Measurements from ENCODE around the gene SLC19A1.
"Not testable (repeated sequence)": the region's sequence is repeated elsewhere in the genome, so short reads cannot be mapped to it uniquely, and the experiment has no call there.

SLC19A1 gene

DNA sequence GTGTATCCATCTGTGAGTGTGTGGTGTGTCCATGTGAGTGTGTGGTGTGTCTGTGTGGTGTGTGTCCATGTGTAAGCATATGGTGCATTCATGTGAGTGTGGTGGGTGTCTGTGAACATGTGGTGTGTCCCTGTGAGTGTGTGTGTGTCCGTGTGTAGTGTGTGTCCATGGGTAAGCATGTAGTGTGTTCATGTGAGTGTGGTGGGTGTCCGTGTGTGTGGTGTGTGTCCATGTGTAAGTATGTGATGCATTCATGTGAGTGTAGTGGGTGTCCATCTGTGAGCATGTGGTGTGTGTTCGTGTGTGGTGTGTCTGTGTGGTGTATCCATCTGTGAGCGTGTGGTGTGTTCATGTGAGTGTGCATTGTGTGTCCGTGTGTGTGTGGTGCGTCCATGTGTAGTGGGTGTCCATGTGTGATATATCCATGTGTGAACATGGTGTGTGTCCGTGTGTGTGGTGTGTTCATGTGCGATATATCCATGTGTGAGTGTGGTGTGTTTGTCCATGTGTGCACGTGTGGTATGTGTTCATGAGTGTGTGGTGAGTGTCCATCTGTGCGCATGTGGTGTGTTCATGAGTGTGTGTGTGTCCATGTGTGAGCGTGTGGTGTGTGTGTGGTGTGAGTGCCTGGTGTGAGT, 12.3 kb downstream of the SLC19A1 start:
- POLR2A ChIA-PET = no interaction called here
- no peak for DNase-seq (ENCODE audit: extremely low spot score)
- TF ChIP-seq, protein P1, sequence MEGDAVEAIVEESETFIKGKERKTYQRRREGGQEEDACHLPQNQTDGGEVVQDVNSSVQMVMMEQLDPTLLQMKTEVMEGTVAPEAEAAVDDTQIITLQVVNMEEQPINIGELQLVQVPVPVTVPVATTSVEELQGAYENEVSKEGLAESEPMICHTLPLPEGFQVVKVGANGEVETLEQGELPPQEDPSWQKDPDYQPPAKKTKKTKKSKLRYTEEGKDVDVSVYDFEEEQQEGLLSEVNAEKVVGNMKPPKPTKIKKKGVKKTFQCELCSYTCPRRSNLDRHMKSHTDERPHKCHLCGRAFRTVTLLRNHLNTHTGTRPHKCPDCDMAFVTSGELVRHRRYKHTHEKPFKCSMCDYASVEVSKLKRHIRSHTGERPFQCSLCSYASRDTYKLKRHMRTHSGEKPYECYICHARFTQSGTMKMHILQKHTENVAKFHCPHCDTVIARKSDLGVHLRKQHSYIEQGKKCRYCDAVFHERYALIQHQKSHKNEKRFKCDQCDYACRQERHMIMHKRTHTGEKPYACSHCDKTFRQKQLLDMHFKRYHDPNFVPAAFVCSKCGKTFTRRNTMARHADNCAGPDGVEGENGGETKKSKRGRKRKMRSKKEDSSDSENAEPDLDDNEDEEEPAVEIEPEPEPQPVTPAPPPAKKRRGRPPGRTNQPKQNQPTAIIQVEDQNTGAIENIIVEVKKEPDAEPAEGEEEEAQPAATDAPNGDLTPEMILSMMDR (IDR thresholded peaks at IDR 0.05; ENCODE audit: control extremely low read depth, extremely low read depth, low read depth, missing control alignments) = no peak
- CTCF ChIA-PET = no interaction called here

DNA sequence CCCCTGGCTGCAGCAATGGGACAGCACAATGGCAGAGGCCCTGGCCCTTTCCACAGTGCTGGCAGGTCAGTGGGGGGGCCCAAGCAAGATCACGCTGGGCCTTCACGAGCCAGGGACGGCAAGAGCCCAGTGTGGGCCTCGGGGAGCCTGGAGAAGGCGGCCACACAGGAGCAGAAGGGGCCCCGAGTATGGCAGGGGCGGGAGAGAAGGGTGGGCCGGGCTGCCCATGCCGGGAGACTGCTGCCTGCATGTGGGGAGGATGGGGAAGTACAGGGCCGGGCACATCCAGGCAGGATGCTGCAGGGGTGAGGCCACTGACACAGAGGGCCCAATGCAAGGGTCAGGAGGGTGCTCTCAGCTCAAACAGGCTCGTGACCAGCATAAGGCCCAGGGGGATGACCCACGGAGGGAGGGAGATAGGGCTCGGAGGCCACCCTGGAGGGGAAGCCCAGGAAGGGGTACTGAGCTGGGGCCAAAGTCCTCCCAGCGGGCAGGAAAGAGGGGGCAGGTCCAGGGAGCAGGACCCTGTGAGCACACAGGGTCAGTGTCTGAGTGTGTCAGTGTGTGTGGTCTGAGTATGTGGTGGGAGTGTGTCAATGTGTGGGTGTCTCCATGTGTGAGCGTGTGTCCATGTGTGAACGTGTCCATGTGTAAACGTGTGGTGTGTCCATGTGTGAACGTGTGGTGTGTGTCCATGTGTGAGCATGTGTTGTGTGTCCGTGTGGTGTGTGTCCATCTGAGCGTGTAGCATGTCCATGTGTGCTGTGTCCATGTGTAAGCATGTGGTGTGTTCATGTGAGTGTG, 13.1 kb downstream of the SLC19A1 start:
- POLR2A ChIA-PET = no interaction called here
- CTCF ChIA-PET = no interaction called here
- no peak for DNase-seq (ENCODE audit: extremely low spot score)
- TF ChIP-seq, protein P1 (IDR thresholded peaks at IDR 0.05; ENCODE audit: control extremely low read depth, extremely low read depth, low read depth, missing control alignments) = no peak

DNA sequence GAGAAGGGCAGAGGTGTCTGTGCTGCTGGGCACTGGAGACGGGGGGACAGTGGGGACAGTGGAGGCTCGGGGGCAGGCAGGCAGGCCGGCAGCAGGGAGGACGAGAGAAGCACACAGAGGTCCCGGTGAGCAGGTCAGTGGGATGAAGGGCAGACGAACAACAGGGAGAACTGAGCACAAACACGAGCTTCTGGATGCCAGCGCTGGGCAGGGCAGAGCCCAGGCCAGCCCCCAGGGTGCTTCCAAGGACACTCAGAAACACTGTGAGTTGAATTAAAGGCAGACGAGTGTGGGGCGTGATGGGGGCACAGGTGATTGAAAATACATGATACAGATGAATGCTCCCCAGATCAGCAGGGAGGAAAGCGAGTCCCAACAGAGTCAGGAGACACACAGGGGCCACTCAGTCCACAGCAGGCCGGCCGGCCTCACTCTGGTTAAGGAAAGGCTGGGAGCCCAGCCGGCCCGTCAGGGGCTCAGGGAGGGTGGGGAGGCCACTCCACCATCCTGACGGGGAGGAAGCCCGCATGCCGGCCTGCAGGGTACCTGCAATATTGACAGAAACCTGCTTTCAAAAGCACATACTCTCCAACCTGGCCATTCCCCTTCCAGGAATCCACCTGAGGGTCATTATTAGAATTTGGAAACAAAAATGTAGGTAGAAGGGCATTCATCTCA, 14.1 kb downstream of the SLC19A1 start:
- TF ChIP-seq, protein P1 (IDR thresholded peaks at IDR 0.05; ENCODE audit: control extremely low read depth, extremely low read depth, low read depth, missing control alignments) = no peak
- no peak for DNase-seq (ENCODE audit: extremely low spot score)
- POLR2A ChIA-PET = no interaction called here
- CTCF ChIA-PET = no interaction called here

DNA sequence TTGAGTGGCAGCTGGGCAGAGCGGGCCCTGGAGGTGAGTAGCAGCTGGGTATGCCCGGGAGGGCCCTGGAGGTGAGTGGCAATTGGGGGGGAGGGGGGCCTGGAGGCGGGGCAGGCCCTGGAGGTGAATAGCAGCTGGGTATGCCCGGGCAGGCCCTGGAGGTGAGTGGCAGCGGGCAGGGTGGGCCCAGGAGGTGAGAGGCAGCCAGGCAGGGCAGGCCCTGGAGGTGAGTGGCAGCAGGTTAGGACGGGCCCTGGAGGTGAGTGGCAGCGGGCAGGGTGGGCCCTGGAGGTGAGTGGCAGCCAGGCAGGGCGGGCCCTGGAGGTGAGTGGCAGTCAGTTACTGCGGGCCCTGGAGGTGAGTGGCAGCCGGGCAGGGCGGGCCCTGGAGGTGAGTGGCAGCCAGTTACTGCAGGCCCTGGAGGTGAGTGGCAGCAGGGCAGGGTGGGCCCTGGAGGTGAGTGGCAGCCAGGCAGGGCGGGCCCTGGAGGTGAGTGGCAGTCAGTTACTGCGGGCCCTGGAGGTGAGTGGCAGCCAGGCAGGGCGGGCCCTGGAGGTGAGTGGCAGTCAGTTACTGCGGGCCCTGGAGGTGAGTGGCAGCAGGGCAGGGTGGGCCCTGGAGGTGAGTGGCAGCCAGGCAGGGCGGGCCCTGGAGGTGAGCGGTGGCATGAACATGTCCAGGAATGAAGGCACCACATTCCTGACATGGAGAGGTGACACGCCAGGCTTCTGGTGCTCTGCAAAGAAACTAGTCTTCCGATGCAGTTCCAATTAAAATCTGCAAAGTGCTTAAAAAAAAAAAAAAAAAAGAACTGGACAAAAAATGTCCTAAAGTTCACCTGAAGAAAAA, 14.9 kb downstream of the SLC19A1 start:
- CTCF ChIA-PET; POLR2A ChIA-PET; DNase-seq (ENCODE audit: extremely low spot score): not testable (repeated sequence)

DNA sequence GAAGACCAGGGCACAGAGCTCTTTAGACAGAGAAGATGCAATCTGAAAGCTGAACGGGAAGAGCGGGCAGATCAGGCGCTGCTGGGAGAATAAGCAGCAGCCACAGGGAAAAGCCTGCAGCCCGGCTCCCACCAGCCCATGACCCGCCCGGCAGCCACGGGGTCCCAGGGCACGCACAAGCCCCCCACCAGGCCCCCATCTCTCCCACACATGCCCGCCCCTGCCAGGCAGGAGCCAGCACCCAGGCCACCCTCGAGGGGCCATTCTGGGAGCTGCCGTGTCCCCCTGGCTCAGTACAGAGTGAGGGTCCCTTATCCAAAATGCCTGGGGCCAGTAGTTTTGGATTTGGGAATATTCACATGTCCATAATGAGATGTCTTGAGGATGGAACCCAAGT, 16.3 kb downstream of the SLC19A1 start:
- CTCF ChIA-PET = no interaction called here
- no peak for DNase-seq (ENCODE audit: extremely low spot score)
- POLR2A ChIA-PET = no interaction called here
- TF ChIP-seq, protein P1 (IDR thresholded peaks at IDR 0.05; ENCODE audit: control extremely low read depth, extremely low read depth, low read depth, missing control alignments) = no peak

DNA sequence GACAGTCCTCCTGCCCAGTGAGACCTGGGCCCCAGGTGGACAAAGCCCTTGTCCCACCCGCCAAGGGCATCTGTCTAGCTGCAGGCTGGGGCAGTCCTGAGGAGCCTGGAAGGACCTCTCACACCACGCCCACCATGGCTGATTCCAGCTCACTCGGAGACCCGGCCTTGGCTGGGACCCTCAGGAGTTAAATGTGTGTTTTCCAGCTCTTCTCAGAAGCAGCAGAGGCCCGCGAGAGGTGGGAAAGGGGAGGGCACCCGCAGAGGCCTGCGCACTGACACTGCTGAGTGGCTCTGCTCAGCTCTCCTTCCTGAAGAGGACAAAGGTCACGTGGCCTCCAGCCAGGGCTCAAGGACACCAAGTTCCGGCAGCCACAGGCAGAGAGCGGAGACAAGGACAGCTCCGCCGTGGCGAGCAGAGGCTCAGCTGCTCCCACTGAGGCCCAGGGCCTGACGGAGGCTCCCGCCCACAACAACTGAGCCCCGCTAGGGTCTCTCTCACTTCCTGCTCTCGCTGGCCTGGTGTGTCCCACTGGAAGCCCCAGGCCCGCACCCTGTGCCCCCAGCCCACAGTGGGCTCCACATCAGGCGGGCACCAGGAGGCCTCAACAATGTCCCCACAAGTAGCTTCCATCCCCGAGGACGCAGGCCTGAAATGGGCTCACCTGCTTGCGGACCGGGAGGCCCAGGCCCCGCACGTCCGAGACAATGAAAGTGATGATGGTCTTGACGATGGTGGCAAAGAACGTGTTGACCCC, 16.9 kb downstream of the SLC19A1 start:
- no peak for DNase-seq (ENCODE audit: extremely low spot score)
- CTCF ChIA-PET = no interaction called here
- POLR2A ChIA-PET = no interaction called here
- TF ChIP-seq, protein P1 (IDR thresholded peaks at IDR 0.05; ENCODE audit: control extremely low read depth, extremely low read depth, low read depth, missing control alignments) = no peak

All from GM10248 (cell line).